ENCODE data around the gene C2. TPM values are rescaled to one million over a fixed set of nuclear protein-coding genes. Genes with fewer than 3 reads are reported as not detected.
A peak's percentile ranks its signal among the peaks of the same experiment; 100 is the strongest.

C2 gene
- total RNA-seq, 4 donors from 2014 or later = 30.6 to 96.1 (median 46.0) TPM

DNA sequence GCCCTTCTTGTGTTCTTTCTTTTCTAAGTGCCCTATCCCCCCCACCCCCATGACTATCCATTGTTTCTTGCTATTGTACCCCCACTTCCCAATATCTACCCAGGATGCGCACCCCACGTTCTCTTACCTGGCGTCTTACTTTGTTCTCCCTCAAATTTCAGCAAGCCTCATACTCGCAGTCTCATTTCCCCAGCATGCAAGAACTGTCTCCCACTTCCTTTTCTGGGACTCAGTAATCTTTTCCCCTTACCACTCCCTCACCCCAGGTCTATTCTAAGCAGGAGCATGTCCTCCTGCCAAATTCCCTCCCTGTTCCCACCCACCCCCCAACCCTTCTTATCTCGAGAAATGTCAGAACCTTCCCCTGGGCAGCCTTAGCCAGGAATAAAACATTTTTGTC, 28.3 kb upstream of the C2 start:
- DNase-seq (ENCODE audit: low spot score) (no peak), ATAC-seq (ENCODE audit: low FRiP score) (no peak)
- TF ChIP-seq, protein P1, sequence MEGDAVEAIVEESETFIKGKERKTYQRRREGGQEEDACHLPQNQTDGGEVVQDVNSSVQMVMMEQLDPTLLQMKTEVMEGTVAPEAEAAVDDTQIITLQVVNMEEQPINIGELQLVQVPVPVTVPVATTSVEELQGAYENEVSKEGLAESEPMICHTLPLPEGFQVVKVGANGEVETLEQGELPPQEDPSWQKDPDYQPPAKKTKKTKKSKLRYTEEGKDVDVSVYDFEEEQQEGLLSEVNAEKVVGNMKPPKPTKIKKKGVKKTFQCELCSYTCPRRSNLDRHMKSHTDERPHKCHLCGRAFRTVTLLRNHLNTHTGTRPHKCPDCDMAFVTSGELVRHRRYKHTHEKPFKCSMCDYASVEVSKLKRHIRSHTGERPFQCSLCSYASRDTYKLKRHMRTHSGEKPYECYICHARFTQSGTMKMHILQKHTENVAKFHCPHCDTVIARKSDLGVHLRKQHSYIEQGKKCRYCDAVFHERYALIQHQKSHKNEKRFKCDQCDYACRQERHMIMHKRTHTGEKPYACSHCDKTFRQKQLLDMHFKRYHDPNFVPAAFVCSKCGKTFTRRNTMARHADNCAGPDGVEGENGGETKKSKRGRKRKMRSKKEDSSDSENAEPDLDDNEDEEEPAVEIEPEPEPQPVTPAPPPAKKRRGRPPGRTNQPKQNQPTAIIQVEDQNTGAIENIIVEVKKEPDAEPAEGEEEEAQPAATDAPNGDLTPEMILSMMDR (IDR thresholded peaks at IDR 0.05) = no peak

DNA sequence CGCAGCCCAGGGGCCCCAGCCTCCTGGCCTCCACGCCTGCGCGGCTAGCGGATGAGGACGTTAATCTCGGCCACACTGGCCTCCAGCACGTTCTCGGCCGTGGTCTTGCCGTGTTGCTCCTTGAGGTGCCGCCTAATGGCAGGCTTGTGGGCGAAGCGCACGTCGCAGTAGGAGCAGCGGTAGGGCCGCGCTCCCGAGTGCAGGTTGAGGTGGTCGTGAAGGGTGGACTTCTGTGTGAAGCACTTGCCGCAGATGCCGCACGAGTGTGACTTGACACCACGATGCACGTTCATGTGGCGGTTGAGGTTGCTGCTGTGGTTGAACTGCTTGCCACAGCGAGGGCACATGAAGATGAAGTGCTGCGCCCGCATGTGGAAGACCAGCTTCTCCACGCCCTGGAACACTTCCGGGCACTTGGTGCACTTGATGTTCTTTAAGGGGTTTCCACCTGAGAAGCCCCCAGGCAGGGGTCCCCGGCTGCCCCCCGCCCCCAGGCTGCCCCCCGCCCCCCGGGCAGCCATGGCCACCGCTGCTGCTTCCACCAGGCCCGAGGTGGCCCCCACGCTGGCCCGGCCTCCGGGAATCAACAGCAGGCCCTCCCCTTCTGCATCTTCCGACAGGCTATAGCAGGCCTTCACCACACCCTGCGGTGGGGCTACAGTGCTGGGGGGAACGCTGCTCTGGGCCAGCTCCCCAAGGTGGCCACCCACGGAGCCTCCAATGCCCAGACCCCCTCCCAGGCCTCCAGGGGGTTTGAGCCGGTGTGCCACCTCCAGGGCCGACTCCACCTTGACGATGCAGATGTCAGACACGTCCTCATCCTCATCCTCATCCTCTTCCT, 27.4 kb upstream of the C2 start:
- ATAC-seq (ENCODE audit: low FRiP score) (no peak), DNase-seq (ENCODE audit: low spot score) (no peak)
- TF ChIP-seq, protein P1 (IDR thresholded peaks at IDR 0.05) = no peak

DNA sequence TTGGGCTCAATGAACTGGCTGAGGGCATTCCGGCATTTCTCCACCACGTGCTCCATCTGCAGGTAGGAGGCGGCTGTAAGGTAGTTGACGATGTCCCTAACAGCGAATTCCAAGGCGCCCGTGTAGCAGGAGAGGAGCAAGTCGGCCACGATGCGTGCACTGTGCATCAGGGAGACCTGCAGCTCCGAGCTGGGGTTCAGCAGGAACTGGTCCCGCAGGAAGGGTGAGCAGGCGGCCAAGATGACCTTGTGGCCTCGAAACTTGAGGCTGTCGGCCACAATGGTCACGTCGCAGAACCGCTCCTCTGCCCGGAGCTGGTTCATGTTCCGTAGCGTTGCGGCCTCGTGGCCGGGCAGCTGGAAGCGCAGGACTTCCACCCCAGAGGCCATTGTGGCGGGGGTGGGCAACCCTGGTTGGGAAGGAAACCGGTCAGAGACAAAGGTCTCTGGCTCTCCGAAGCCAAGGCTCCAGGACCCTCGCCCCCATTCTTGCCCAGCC, 26.6 kb upstream of the C2 start:
- no peak for DNase-seq (ENCODE audit: low spot score)
- no peak for ATAC-seq (ENCODE audit: low FRiP score)
- TF ChIP-seq, protein P1 (IDR thresholded peaks at IDR 0.05) = no peak

DNA sequence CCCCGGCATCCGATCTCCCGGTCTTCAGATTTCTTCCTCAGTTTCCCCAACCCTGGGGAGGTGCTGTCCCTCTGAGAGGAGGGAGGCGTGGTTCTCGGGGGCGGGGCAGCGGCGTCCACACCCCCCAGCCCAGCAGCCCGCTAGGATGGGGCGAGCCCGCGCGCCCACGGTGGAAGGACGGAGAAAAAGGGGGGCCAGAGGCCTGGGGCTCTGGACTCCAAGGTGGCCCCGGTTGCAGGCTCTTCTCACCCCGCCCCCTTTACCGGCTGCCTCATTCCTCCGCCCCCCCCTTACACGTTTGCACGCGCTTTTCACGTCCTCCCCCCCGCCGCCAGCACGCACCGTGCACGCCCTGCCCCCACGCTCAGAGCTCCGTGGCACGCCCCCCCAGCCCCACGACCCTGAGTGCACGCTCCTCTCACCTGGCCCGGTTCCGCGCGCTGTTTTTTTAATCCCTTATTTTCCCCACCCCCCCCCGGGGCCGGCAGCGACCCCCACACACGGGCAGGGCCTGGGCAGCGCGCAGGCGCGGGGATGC, 26.0 kb upstream of the C2 start:
- TF ChIP-seq, protein P1 (IDR thresholded peaks at IDR 0.05) = no peak

DNA sequence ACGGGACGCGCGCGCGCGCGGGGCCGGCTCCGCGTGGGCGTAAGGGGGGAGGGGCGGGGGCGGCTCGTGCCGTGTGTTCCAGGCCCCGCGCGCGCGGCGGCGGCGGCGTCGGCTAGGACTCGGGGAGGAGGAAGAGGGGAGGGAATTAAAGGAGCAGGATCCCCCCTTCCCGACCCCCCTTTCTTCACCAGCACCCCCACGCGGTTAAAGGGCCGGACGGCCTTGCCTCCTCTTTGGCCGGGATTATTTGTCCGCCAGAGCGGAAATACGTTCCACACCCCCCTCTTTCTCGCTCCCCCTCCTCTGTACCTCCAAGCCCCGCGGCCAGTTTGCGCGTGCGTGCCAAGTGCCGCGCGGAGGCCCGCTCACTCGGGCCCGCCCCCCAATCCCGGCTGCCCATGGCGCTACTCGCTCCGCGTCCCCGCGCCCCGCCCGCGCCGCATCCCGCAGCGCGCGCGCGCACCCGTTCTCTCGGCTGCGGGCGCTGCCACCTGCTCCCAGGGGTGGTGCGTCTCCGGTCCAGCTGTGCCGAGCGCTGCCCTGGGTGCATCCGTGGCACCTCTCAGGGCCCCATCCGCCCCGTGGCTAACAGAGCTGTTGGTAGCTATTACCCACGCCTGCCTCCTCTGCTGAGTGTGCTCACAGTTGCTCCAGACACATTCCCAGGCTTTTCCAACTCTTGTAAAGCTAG, 25.4 kb upstream of the C2 start, which contains the start of gene ZBTB12:
Gene ZBTB12 (minus strand): TSS at position 134 of the 691 bp plus-strand sequence. CDS start 781 bp downstream, outside the sequence.
- ATAC-seq (ENCODE audit: low FRiP score) = peak; percentile 66
- DNase-seq (ENCODE audit: low spot score) = peak; percentile 66
- TF ChIP-seq, protein P1 (IDR thresholded peaks at IDR 0.05) = no peak

More for the DNA sequence above, 26.0 kb upstream of the C2 start:
- ATAC-seq (ENCODE audit: low FRiP score) = peak; percentile 20
- DNase-seq (ENCODE audit: low spot score) = no peak

DNA sequence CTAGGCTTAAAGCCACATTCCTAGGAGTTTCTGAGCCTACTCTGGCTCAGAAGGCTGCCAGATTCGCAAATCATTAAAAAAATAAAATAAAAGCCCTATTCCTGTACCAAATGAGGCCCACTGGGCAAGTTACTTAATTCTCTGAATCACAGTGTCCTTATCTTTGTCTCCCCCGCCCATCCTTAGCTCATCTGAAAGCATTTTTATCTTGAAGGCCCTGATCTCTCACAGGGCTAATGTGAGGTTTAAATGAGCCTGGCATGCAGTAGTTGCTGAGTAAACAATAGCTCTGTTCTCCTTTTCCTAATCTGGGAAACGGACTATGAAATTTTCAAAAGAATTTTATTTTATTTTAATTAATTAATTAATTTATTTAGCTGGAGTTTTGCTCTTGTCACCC, 23.6 kb upstream of the C2 start:
- peak; percentile 47 for ATAC-seq (ENCODE audit: low FRiP score)
- DNase-seq (ENCODE audit: low spot score) = no peak

More for the DNA sequence above, 23.6 kb upstream of the C2 start:
- TF ChIP-seq, protein P1 (IDR thresholded peaks at IDR 0.05) = no peak
